ENCODE results near the gene BARX1. TPM values are rescaled to one million over a fixed set of nuclear protein-coding genes. Genes with fewer than 3 reads are reported as not detected.
A peak's percentile ranks its signal among the peaks of the same experiment; 100 is the strongest.
"Not testable (repeated sequence)": the region's sequence is repeated elsewhere in the genome, so short reads cannot be mapped to it uniquely, and the experiment has no call there.

Gene BARX1
- polyA plus RNA-seq, 1 donor from 2014 or later: 0.33 TPM

- Mint-ChIP-seq H3K27me3 (peaks cover 71% of the 10 kb centered on the region), H3K4me3 (peak overlapping the region; percentile 64 to 93 (median 71)), H3K9me3 (peaks cover 0 to 2% (median 0%) of the 10 kb centered on the region in 3 donors), H3K4me1 (peaks cover 18 to 36% (median 30%) of the 10 kb centered on the region in 3 donors), H3K27ac (peak overlapping the region in 1 of 3 donors; percentile 62), H3K36me3 (peaks cover 1% of the 10 kb centered on the region)
These were observed 4.2 kb downstream of the BARX1 start for GRCh38 chr9:93950619-93951601.

DNA sequence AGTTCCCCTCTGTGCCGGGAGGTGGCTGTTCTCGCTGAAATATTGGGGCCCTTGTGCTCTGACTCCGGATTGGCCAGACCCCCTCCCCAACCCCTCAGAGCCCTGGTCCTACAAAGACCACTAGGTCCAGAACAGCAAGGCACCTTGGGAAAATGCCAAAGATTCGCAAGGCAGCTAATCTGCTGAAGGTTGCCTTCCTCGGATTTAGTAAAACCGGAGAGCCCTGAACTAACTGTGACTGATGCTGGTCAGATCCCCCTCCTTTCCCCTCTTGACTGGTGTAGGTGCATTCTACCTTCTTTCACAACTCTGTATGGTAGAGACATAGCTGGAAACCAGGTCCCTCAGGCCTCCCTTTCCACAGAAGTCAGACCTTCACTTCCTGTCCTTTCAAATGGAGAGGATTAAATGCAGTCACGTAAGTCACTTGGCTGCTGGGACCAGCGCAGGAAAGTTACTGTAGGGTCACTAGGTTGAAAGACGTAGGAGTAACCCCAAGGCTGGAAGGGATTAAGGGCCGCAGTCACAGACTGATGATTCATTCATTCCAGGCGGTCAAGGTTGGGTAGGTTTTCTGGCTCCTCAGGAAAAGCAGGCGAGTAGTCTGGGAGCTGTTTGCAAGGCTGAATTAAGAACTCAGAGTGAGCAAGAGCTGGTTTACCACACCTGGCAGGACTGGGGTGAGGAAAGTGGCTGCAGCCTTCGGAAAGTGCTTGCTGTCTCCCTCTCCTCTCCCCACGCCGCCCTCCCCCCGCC is 5.3 kb downstream of the BARX1 start:
- H3K36me3 Mint-ChIP-seq: no peaks in the 10 kb centered on the region
- peaks cover 22 to 32% (median 30%) of the 10 kb centered on the region in 3 donors for H3K4me1 Mint-ChIP-seq
- H3K27me3 Mint-ChIP-seq: peaks cover 76% of the 10 kb centered on the region
- peak overlapping the region in 1 of 3 donors; percentile 77 for H3K27ac Mint-ChIP-seq
- H3K4me3 Mint-ChIP-seq: peak overlapping the region in 2 of 4 donors; percentile 44 to 68
- H3K9me3 Mint-ChIP-seq: no peaks in the 10 kb centered on the region

DNA sequence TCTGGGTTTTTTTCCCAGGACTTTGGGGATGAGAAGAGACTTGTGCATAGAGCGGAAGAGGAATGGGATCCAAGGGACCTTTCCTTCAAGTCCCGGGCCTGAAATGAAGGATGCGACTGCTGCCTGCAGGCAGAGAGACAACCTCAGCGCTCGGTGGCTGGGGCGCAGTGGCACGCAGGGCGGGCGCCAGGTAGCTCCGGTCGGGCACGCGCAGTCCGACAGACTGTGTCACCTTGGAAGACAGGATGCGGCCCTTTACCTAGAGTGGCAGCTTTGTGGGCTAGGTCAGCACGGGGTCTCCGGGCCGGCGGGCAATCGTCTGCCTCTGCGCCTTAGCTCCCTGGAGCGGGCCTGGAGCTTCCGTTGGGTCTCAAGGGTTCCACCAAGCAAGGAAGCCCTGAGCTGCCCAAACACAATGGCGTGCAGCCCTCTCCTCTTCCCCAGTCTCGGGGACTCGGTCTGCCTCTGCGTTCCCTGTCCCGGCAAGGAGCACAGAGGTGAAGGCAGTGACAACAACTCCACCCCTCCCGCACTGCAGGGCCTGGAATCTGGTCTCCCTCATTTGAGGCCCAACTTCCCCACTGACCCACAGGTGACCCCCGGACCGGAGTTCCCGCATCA is 6.0 kb downstream of the BARX1 start:
- peak overlapping the region in 1 of 3 donors; percentile 16 for H3K27ac Mint-ChIP-seq
- peaks cover 83% of the 10 kb centered on the region for H3K27me3 Mint-ChIP-seq
- H3K9me3 Mint-ChIP-seq: no peaks in the 10 kb centered on the region
- no peaks in the 10 kb centered on the region for H3K36me3 Mint-ChIP-seq
- peak overlapping the region in 1 of 4 donors; percentile 68 for H3K4me3 Mint-ChIP-seq
- H3K4me1 Mint-ChIP-seq: peaks cover 22 to 32% (median 30%) of the 10 kb centered on the region in 3 donors

GRCh38 chr9:93948441-93949072 is 6.6 kb downstream of the BARX1 start:
- peaks cover 19 to 29% (median 25%) of the 10 kb centered on the region in 3 donors for H3K4me1 Mint-ChIP-seq
- H3K27me3 Mint-ChIP-seq: peaks cover 84% of the 10 kb centered on the region
- no peaks in the 10 kb centered on the region for H3K36me3 Mint-ChIP-seq
- peak overlapping the region in 2 of 3 donors; percentile 16 to 60 for H3K27ac Mint-ChIP-seq
- peak overlapping the region in 1 of 4 donors; percentile 28 for H3K4me3 Mint-ChIP-seq
- no peaks in the 10 kb centered on the region for H3K9me3 Mint-ChIP-seq

DNA sequence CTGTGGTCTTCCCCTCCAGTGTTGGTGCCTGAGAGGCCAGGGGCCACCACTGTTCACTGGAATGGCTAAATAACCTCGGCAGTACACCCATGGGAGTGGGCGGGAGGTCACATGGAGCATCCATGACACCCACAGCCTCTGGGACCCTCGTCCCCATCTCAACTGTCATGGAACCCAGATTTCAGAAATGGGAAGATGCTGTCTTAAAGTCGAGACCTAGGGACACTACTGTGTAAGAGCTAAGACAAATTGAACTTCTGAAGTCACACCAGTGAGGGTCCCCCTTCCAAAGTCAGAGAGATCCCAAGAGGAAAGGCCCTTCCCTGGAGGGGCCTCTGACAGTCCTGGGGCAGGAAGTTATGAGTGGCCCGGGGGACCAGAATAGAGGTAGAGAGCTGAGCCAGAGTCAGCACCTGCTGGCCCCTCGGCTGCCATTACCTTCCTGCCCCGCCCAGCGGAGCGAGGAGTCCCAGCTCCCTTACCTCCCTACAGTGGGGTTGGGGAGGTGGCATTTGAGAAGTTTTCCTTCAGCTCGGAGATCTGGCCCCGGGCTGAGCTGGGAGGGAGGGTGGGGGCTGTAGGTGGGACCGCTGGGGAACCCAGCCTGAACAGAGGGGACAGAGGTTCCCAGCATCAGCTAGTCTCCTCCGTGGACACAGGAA is 7.6 kb downstream of the BARX1 start:
- Mint-ChIP-seq H3K4me3 (no peak overlapping the region), H3K4me1 (peaks cover 14 to 22% (median 17%) of the 10 kb centered on the region in 3 donors), H3K27ac (no peak overlapping the region), H3K9me3 (no peaks in the 10 kb centered on the region), H3K36me3 (no peaks in the 10 kb centered on the region), H3K27me3 (peaks cover 82% of the 10 kb centered on the region)

GRCh38 chr9:93946338-93946712 is 8.8 kb downstream of the BARX1 start:
- Mint-ChIP-seq H3K36me3 (no peaks in the 10 kb centered on the region), H3K4me3 (peak overlapping the region in 3 of 4 donors; percentile 27 to 83 (median 78)), H3K9me3 (no peaks in the 10 kb centered on the region)

GRCh38 chr9:93945400-93946337 is 9.5 kb downstream of the BARX1 start:
- H3K27me3 Mint-ChIP-seq: peaks cover 82% of the 10 kb centered on the region
- H3K9me3 Mint-ChIP-seq: no peaks in the 10 kb centered on the region
- H3K27ac Mint-ChIP-seq: peak overlapping the region in 1 of 3 donors; percentile 40
- peaks cover 10 to 17% (median 12%) of the 10 kb centered on the region in 3 donors for H3K4me1 Mint-ChIP-seq
- H3K4me3 Mint-ChIP-seq: peak overlapping the region; percentile 70 to 93 (median 78)
- H3K36me3 Mint-ChIP-seq: no peaks in the 10 kb centered on the region

More at GRCh38 chr9:93946338-93946712, 8.8 kb downstream of the BARX1 start:
- Mint-ChIP-seq H3K27ac (no peak overlapping the region), H3K27me3 (peaks cover 86% of the 10 kb centered on the region), H3K4me1 (peaks cover 10 to 18% (median 16%) of the 10 kb centered on the region in 3 donors)

DNA sequence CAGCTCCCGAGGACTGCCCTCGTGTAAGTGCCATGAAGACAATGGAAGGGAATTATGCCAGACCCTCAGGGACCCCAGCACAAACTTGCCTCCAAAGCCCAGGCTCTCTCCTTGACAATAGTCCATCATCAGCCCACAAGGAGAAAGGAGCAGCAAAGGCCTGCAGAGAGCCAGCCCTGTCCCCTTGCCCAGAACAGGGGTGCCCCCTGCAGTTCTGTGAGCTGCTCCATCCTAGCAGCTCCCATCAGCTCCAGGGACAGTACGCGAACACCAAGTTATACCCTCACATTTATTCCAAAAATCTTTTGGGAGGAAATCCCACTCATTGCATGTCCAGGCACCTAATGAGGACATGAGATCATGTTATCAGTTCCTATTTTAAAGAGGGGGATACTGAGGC is 11.1 kb downstream of the BARX1 start:
- no peaks in the 10 kb centered on the region for H3K36me3 Mint-ChIP-seq
- H3K27ac Mint-ChIP-seq: no peak overlapping the region
- peaks cover 4 to 11% (median 10%) of the 10 kb centered on the region in 3 donors for H3K4me1 Mint-ChIP-seq
- H3K27me3 Mint-ChIP-seq: peaks cover 68% of the 10 kb centered on the region
- peaks cover 0 to 3% (median 1%) of the 10 kb centered on the region in 3 donors for H3K9me3 Mint-ChIP-seq
- no peak overlapping the region for H3K4me3 Mint-ChIP-seq

DNA sequence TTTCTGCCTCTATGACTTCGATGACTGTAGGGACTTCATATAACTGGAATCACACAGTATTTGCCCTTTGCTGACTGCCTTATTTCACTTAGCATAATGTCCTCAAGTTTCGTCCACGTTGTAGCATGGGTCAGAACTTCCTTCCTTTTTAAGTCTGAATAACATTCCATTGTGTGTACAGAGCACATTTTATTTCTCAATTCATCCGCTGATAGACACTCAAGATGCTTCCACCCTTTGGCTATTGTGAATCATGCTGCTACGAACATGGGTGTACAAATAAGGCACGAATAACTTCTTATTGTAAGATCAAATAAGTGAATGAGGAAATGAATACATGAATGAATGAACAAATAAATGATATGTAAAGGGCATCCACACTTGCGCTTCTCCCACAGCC is 13.0 kb downstream of the BARX1 start:
- no peaks in the 10 kb centered on the region for H3K36me3 Mint-ChIP-seq
- peaks cover 0 to 3% (median 1%) of the 10 kb centered on the region in 3 donors for H3K9me3 Mint-ChIP-seq
- no peak overlapping the region for H3K4me3 Mint-ChIP-seq
- H3K27ac Mint-ChIP-seq: no peak overlapping the region
- peaks cover 60% of the 10 kb centered on the region for H3K27me3 Mint-ChIP-seq
- peaks cover 0 to 11% (median 8%) of the 10 kb centered on the region in 3 donors for H3K4me1 Mint-ChIP-seq

DNA sequence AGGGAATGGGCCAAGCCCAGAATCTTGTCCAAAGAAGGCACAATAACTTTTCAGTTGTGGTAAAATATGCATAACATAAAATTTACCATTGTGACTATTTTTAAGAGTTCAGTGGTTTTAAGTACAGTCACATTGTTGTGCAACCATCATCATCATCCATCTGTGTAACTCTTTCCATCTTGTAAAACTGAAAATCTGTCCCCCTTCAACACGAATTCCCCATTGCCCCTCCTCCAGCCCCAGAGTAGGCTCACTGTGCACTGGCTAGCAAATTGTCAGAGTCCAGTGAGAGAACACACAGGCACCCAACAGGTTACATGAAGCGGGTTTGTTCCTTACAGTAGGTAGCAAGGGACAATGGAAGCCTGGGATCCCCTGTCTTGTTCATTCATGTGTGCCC is 13.7 kb downstream of the BARX1 start:
- H3K27ac Mint-ChIP-seq: peak overlapping the region in 1 of 3 donors; percentile 16
- H3K4me3 Mint-ChIP-seq: no peak overlapping the region
- H3K9me3 Mint-ChIP-seq: peaks cover 0 to 3% (median 1%) of the 10 kb centered on the region in 3 donors
- H3K36me3 Mint-ChIP-seq: no peaks in the 10 kb centered on the region
- H3K4me1 Mint-ChIP-seq: peaks cover 0 to 11% (median 8%) of the 10 kb centered on the region in 3 donors
- peaks cover 56% of the 10 kb centered on the region for H3K27me3 Mint-ChIP-seq

DNA sequence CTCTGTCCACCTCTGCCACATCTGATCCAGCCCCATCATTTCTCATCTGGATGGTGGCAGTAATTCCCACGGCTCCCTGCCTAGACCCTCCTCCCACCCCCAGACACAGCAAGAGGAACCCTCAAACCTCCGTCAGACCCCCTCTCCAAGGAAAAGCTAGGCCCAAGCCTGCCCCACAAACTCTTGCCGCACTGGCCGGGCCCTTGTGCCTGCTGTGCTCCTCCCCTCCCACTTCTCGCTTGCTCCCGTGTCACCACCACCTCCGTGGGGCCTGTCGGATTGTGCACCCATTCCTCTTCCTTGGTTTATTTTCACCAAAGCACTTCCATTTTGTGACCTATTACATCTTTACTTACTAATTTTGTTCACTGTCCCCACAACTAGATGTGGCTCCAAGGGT is 14.2 kb downstream of the BARX1 start:
- Mint-ChIP-seq H3K4me1 (peaks cover 0 to 8% (median 6%) of the 10 kb centered on the region in 3 donors), H3K27me3 (peaks cover 53% of the 10 kb centered on the region), H3K4me3 (no peak overlapping the region)

DNA sequence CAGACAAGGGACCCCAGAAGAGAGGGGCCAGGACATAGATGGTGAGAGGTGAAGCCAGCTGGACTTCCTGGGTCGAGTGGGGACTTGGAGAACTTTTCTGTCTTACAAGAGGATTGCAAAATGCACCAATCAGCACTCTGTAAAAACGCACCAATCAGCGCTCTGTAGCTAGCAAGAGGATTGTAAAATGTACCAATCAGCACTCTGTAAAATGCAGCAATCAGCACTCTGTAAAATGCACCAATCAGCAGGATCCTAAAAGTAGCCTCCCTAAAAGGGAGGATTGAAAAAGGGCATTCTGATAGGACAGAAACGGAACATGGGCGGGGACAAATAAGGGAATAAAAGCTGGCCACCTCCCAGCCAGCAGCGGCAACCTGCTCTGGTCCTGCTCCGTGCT is 15.6 kb downstream of the BARX1 start:
- not testable (repeated sequence) for H3K27ac Mint-ChIP-seq, H3K36me3 Mint-ChIP-seq, H3K4me3 Mint-ChIP-seq, H3K4me1 Mint-ChIP-seq, H3K9me3 Mint-ChIP-seq
- peaks cover 44% of the 10 kb centered on the region for H3K27me3 Mint-ChIP-seq

More for the DNA sequence above, 14.2 kb downstream of the BARX1 start:
- Mint-ChIP-seq H3K27ac (peak overlapping the region in 1 of 3 donors; percentile 16), H3K9me3 (peaks cover 0 to 3% (median 1%) of the 10 kb centered on the region in 3 donors), H3K36me3 (no peaks in the 10 kb centered on the region)

DNA sequence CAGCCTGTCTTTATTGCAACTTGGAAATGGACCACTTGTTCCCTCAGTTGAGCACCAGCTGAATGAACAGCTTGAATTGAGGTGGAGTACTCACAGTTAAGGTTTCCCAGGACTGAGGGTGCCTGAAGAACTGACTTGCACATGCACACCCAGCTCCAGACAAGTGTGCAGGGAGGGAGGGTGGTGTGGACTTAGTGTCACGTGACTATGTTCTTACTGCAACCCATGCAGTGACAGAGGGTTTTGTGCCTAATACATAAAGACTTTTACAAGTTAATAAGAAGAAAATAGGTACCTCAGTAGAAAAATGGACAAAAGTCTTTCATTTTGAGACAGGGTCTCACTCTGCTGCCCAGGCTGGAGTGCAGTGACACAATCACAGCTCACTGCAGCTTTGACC is 18.0 kb downstream of the BARX1 start:
- H3K4me3 Mint-ChIP-seq: no peak overlapping the region
- H3K27ac Mint-ChIP-seq: no peak overlapping the region
- peaks cover 0 to 3% (median 3%) of the 10 kb centered on the region in 3 donors for H3K9me3 Mint-ChIP-seq
- H3K4me1 Mint-ChIP-seq: no peaks in the 10 kb centered on the region
- peaks cover 25% of the 10 kb centered on the region for H3K27me3 Mint-ChIP-seq
- H3K36me3 Mint-ChIP-seq: no peaks in the 10 kb centered on the region
